Activated CD4-positive, CD25-positive, alpha-beta regulatory T cell treated with anti-CD3 and anti-CD28 coated beads, Interleukin-2, amount 50 U/mL, for 72 hours (primary cell): ENCODE data around the gene DUS1L.

ENCODE experiments used
- DNase-seq: peaks from one replicate; pipeline ENCODE4 v3.0.0; 2021

Gene DUS1L

GRCh38 chr17:82100502-82101298 is 35.1 kb upstream of the DUS1L start:
- no peak for DNase-seq

- DNase-seq: no peak
These were observed 33.5 kb upstream of the DUS1L start for GRCh38 chr17:82098939-82099763.

GRCh38 chr17:82098169-82098938 is 32.8 kb upstream of the DUS1L start, which contains the start of gene FASN:
Gene FASN (minus strand): TSS chr17:82098236. CDS start chr17:82096445, 1,791 bp downstream.
- DNase-seq: peak; percentile 94

GRCh38 chr17:82097919-82098168 is 32.2 kb upstream of the DUS1L start:
- no peak for DNase-seq

- peak; percentile 51 for DNase-seq
These were observed 31.7 kb upstream of the DUS1L start for GRCh38 chr17:82097184-82097918.

- no peak for DNase-seq
These were observed 31.1 kb upstream of the DUS1L start for GRCh38 chr17:82096709-82097183.

GRCh38 chr17:82095777-82096708 is 30.4 kb upstream of the DUS1L start:
- no peak for DNase-seq

GRCh38 chr17:82094931-82095776 is 29.6 kb upstream of the DUS1L start:
- no peak for DNase-seq

GRCh38 chr17:82092995-82093751 is 27.6 kb upstream of the DUS1L start:
- DNase-seq: no peak

- no peak for DNase-seq
These were observed 27.0 kb upstream of the DUS1L start for GRCh38 chr17:82092628-82092994.

- DNase-seq: no peak
These were observed 26.5 kb upstream of the DUS1L start for GRCh38 chr17:82092094-82092586.

- no peak for DNase-seq
These were observed 25.9 kb upstream of the DUS1L start for GRCh38 chr17:82091264-82092066.

GRCh38 chr17:82090549-82091263 is 25.1 kb upstream of the DUS1L start:
- DNase-seq: no peak

- DNase-seq: no peak
These were observed 24.3 kb upstream of the DUS1L start for GRCh38 chr17:82089723-82090548.

- no peak for DNase-seq
These were observed 23.5 kb upstream of the DUS1L start for GRCh38 chr17:82088838-82089722.
